C4-2B (cell line): ENCODE results near the gene CTNNA1.

Experiments used
- ZFX ChIP-seq: fragments of 450-650 bp; IDR thresholded peaks from 2 replicates; pipeline ENCODE4 v1.6.1; 2017
- TF ChIP-seq, protein P1 (sequence below): fragments of 450-650 bp; conservative IDR thresholded peaks from 2 replicates; pipeline ENCODE4 v1.5.1; 2017; ENCODE audit warnings: mild to moderate bottlenecking

DNA sequence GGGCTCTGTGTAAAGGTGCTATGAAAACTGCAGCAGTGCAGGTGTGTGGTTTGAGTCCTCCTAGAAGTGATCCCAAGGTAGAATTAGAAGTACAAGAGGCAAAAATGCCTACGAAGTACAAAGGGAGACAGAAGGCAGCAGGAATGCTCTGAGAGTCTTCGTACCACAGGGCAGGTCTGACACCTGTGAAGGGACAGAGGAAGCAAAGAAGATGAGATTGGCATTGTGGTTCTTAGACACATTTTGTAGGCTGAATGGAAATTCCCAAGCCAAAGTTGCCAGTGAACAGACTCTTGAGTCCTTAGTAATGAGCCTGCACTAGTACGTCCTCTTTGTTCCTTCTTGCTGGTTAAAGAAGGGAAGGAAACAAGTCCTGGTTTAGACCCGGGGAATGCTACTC, 123.6 kb downstream of the CTNNA1 start:
- TF ChIP-seq, protein P1, sequence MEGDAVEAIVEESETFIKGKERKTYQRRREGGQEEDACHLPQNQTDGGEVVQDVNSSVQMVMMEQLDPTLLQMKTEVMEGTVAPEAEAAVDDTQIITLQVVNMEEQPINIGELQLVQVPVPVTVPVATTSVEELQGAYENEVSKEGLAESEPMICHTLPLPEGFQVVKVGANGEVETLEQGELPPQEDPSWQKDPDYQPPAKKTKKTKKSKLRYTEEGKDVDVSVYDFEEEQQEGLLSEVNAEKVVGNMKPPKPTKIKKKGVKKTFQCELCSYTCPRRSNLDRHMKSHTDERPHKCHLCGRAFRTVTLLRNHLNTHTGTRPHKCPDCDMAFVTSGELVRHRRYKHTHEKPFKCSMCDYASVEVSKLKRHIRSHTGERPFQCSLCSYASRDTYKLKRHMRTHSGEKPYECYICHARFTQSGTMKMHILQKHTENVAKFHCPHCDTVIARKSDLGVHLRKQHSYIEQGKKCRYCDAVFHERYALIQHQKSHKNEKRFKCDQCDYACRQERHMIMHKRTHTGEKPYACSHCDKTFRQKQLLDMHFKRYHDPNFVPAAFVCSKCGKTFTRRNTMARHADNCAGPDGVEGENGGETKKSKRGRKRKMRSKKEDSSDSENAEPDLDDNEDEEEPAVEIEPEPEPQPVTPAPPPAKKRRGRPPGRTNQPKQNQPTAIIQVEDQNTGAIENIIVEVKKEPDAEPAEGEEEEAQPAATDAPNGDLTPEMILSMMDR = no peak
- TF ChIP-seq ZFX = no peak
